ENCODE data around the gene ABCA10. TPM values are rescaled to one million over a fixed set of nuclear protein-coding genes. Genes with fewer than 3 reads are reported as not detected.

The ABCA10 gene
- total and polyA plus RNA-seq, 2 of the 13 experiments (the other 11 are each of a cell fraction or from before 2014, with no cell fraction given): 0.02 to 0.08 TPM

- TF ChIP-seq E2F2 (CRISPR knock-in tag; IDR thresholded peaks at IDR 0.05; ENCODE audit: borderline replicate concordance): no peak
- no peak for TF ChIP-seq ZFP36L1 (CRISPR knock-in tag; IDR thresholded peaks at IDR 0.05)
- TF ChIP-seq LRRFIP1 (CRISPR knock-in tag; conservative IDR thresholded peaks at IDR 0.05): no peak
- TF ChIP-seq SKIL (CRISPR knock-in tag; IDR thresholded peaks at IDR 0.05; ENCODE audit: borderline replicate concordance): no peak
- TF ChIP-seq ONECUT2 (CRISPR knock-in tag; IDR thresholded peaks at IDR 0.05): no peak
- TF ChIP-seq ZNF441 (CRISPR knock-in tag; IDR thresholded peaks at IDR 0.05; ENCODE audit: borderline replicate concordance): no peak
- no peak for TF ChIP-seq ZNF816 (CRISPR knock-in tag; IDR thresholded peaks at IDR 0.05; ENCODE audit: borderline replicate concordance)
- no peak for TF ChIP-seq STAG1 (CRISPR knock-in tag; IDR thresholded peaks at IDR 0.05)
- TF ChIP-seq ARID2 (CRISPR knock-in tag; IDR thresholded peaks at IDR 0.05; ENCODE audit: borderline replicate concordance): no peak
- TF ChIP-seq MED1 (CRISPR knock-in tag; IDR thresholded peaks at IDR 0.05): peak; percentile 80
- no peak for TF ChIP-seq ARID4A (CRISPR knock-in tag; IDR thresholded peaks at IDR 0.05; ENCODE audit: borderline replicate concordance)
- TF ChIP-seq THYN1 (CRISPR knock-in tag; IDR thresholded peaks at IDR 0.05; ENCODE audit: borderline replicate concordance, low read depth): no peak
- TF ChIP-seq NFYC (CRISPR knock-in tag; IDR thresholded peaks at IDR 0.05): no peak
- TF ChIP-seq PRMT3 (CRISPR knock-in tag; IDR thresholded peaks at IDR 0.05; ENCODE audit: borderline replicate concordance, low read depth): no peak
- 0 out of 4 replicates have a peak, but pooled peaks of 1 of the 2 experiments have one; percentile 23 for TF ChIP-seq NR2F1 (CRISPR knock-in tag; IDR thresholded peaks at IDR 0.05)
- no peak for TF ChIP-seq GTF2F1 (IDR thresholded peaks at IDR 0.05; ENCODE audit: low read length)
- TF ChIP-seq ZKSCAN1 (IDR thresholded peaks at IDR 0.05; ENCODE audit: low read length): no peak
Measured at GRCh38 chr17:69175625-69176456, 52.8 kb downstream of the ABCA10 start (continued).
